HG03439 (cell line): ENCODE measurements around the gene MYOF.
"Not testable (repeated sequence)": the region's sequence is repeated elsewhere in the genome, so short reads cannot be mapped to it uniquely, and the experiment has no call there.

Source experiments
- ATAC-seq: cut with Tn5 transposase; IDR thresholded peaks from one replicate; pipeline ENCODE4 v1.9.1; 2021; ENCODE audit warnings: mild to moderate bottlenecking, moderate library complexity; ENCODE audit not compliant: unreplicated experiment

Gene MYOF

DNA sequence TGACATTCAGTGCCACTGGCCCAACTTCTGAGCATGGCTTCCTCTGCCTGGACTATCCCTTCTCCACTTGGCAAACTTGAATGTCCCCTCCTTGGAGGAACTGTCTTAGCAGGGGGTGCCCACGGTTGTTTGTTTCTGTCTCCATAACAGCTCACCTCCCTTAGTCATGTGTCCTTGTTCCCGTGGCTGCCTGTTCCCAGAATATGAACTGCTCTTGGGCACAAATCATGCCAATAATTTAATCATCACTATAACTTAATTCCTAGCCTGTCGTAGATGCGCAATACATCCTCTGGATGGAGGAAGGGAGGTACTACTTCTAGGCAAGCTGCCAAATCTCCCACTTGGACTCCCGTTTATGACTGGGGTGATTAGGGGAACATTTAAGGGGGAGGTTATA, 173.1 kb downstream of the MYOF start:
- no peak for ATAC-seq

GRCh38 chr10:93305122-93305521, 177.0 kb downstream of the MYOF start:
- ATAC-seq, result no peak

DNA sequence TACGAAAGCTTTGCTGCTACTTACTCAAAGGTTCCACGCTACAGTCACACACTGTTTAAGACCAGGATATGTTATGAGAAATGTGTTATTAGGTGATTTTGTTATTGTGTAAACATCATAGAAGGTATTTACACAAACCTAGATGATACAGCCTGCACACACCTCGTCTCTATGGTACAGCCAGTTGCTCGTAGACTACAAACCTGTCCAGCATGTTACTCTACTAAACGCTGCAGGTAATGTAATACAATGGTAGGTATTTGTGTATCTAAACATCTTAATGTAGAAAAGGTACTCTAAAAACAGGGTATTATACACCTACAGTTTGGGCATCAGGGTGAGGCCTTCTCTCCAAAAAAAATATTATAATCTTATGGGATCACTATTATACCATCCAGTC, 181.2 kb downstream of the MYOF start:
- no peak for ATAC-seq

GRCh38 chr10:93300288-93300917, 181.7 kb downstream of the MYOF start:
- no peak for ATAC-seq

DNA sequence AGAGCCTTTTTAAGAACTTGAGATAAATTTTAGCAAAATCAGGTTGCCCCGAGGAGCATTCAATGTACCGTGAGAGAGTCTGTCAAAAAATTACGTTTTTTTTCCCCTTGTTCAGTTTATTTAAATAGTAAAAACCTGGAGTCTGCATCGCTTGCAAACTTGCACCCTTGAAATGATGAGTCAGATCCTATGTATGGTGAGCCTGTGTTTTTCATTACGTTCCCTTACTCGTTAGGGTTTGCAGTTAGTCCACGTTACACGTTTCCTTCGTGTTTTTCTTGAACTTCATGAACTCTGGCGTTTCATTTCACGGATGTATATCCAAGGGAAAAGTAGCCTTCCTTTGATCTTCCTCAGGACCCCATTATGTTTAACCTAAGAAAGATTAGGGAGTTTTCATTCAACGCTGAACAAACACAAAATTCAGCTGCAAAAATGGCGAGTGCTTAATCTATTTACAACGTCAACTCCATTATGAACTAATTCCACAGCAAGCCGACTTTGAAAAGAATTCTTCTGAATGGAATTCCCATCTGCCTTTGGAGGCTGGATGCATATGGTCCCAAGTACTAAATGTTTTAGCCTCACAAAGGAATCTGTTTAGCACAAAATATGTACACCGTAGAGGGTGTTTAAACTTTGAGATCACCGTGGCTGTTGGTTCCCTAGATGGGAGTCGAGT, 182.4 kb downstream of the MYOF start:
- ATAC-seq, result no peak

- ATAC-seq, result no peak
These were observed 182.9 kb downstream of the MYOF start for GRCh38 chr10:93299195-93299594.

GRCh38 chr10:93296151-93296550, 186.0 kb downstream of the MYOF start:
- ATAC-seq, result no peak

DNA sequence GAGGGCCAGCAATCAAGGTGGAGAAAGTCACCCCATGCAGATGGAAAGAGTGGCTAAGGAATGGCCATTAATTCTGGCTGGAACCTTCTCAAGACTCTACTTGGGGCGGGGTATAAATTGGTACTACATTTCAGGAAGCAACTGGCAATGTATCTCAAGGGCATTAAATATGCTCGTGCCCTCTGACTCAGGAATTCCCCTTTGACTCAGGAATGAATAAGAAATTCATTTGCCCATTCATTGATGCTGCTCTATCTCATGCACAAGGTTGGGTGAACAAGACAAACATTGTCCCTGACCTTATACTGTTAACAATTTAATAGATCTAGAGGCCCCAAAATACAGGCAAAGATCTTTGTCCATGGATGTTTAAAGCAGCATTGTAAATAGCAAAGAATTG, 188.1 kb downstream of the MYOF start:
- ATAC-seq, result no peak

DNA sequence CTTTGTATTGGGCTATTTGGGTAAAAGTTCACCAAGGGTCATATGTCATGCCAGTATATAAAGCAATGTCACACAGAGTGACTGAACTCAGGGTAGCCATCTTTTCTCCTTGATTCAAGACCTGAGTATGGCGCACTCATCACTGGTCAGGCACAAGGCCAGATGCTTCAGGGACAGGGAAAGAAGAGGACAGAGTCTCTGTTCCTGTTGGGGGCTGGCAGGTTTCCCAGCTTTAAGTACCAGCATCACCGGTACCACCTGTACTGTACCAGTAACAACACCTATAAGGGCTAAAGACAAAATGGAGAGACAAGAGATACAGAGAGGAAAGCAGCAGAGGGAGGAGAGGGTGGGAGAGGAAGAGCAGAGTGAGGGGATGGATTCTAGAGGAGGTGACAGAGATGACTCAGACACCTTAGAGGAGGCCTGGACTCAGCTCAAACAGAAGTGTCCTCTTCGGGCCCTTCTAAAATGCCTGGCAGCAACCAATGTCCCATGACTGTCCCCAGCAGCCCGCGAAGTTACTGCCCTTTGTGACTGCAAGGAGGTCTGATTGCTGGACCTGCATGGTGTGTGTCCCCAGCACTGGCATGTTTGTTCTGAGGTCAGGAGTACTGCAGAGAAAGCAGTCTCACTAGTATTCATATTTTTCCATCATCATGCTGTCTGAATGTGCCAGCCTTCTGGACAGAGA, 191.3 kb downstream of the MYOF start:
- no peak for ATAC-seq

DNA sequence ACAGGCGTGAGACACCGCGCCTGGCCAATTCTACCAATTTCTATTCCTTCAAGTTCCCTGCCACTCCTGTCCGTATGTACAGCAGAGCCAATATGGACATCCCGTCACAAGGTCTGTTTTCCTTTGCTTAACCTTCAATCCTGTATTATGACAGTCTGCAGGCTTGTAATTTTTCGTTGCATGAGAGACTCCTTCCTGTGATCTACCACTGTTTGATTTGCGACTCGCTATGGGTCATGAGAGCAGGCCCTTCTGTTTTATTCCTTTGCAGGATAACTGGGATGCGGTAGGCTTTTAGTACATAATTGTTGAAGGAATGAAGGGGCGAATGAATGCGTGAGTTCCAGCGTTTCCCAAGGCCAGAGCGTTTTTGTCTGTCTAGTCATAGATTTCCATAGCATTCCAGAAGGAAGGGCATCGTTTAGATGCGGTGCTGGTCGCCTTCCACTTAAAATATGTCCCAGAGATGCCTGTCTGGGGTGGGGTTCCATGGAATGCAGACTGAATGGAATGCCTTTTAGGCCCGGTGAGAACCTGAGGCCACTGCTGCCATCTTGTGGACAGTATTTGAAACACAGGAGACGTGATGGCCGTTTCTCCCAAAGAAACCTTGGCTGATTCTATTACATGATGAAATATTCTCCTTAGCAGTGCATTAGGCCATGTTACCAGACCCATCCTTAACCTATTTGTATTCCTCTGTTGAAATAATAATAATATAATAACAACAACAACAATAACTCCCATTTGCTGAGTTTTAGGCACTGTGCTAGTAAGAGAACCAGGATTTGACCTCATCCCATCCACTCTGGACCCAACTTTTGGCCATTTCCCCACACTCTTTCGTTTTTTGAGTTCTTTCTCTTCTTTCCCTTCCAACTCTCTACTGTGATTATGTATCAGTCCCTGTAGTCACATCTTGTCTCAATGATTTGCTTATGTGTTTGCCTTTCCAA, 193.2 kb downstream of the MYOF start:
- no peak for ATAC-seq

DNA sequence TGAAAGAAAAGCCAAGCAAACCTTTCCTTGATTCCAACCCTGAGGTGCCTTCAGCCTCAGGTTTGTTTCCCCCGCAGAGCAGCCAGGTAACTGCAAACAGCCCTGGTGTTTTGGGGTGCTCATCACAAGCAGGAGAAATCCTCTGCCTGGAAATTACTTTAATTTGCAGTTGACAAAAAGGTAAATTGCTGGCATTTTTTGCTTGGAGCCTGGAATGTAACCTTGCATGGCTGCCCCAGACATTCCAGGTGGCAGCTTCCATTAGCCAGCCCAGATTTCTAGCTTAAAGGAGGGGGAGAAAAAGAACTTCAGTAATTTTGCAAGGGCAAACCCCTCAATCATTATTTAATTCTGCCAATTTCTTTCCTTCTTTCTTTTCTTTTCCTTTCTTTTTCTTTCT, 194.4 kb downstream of the MYOF start:
- ATAC-seq, result no peak

DNA sequence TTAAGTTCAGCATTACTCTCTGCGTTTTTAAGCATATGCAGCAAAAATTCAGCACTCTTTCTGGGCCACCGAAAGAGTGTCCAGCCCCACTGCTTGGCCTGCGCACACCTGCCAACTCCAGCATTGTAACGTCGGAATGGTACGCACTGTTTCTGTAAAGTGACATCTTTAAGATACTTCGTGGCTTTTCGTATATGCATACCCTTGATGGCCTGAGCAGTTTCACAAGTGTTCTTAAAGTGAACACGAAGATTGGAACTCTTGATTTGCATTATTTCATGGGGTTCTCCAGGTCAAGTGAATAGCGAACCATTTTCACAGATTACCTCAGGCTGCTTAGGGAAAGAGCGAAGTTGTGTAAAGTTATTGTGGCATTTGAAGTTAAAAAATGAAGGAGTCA, 197.9 kb downstream of the MYOF start:
- not testable (repeated sequence) for ATAC-seq

GRCh38 chr10:93281367-93281720, 200.8 kb downstream of the MYOF start:
- ATAC-seq, result no peak

GRCh38 chr10:93280699-93281366, 201.3 kb downstream of the MYOF start:
- ATAC-seq, result no peak

GRCh38 chr10:93280121-93280698, 201.9 kb downstream of the MYOF start:
- no peak for ATAC-seq

GRCh38 chr10:93277360-93277759, 204.8 kb downstream of the MYOF start:
- no peak for ATAC-seq

GRCh38 chr10:93274419-93274818, 207.7 kb downstream of the MYOF start:
- ATAC-seq, result no peak

- ATAC-seq, result no peak
These were observed 209.1 kb downstream of the MYOF start for GRCh38 chr10:93272884-93273675.

- ATAC-seq, result no peak
These were observed 210.8 kb downstream of the MYOF start for GRCh38 chr10:93271347-93271746.

GRCh38 chr10:93269281-93269680, 212.9 kb downstream of the MYOF start:
- ATAC-seq, result no peak
